ENCODE results near the gene MED12L. TPM values are rescaled to one million over a fixed set of nuclear protein-coding genes. Genes with fewer than 3 reads are reported as not detected.

Gene MED12L
- total RNA-seq, 1 donor from 2014 or later, result 1.4 TPM

GRCh38 chr3:151087648-151088047, 2.2 kb downstream of the MED12L start:
- peaks cover 29% of the 10 kb centered on the region for H3K27me3 Mint-ChIP-seq (ENCODE audit: unreplicated experiment)
- TF ChIP-seq CTCF (IDR thresholded peaks at IDR 0.05), result no peak
- no peak for DNase-seq (ENCODE audit: extremely low spot score, unreplicated experiment)
- H3K4me3 Mint-ChIP-seq (ENCODE audit: unreplicated experiment), result peak overlapping the region; percentile 74
- no peak overlapping the region for H3K27ac Mint-ChIP-seq (ENCODE audit: unreplicated experiment)
- H3K9me3 Mint-ChIP-seq (ENCODE audit: unreplicated experiment), result no peaks in the 10 kb centered on the region
- H3K4me1 Mint-ChIP-seq (ENCODE audit: unreplicated experiment), result peaks cover 6% of the 10 kb centered on the region
- H3K36me3 Mint-ChIP-seq (ENCODE audit: unreplicated experiment), result no peaks in the 10 kb centered on the region

- no peak for TF ChIP-seq CTCF (IDR thresholded peaks at IDR 0.05)
- Mint-ChIP-seq H3K36me3 (ENCODE audit: unreplicated experiment) (no peaks in the 10 kb centered on the region), H3K4me1 (ENCODE audit: unreplicated experiment) (peaks cover 3% of the 10 kb centered on the region), H3K9me3 (ENCODE audit: unreplicated experiment) (no peaks in the 10 kb centered on the region), H3K27ac (ENCODE audit: unreplicated experiment) (no peak overlapping the region), H3K27me3 (ENCODE audit: unreplicated experiment) (peaks cover 11% of the 10 kb centered on the region), H3K4me3 (ENCODE audit: unreplicated experiment) (no peak overlapping the region)
- DNase-seq (ENCODE audit: extremely low spot score, unreplicated experiment), result no peak
Measured at GRCh38 chr3:151091685-151092345, 6.4 kb downstream of the MED12L start.

GRCh38 chr3:151093148-151093547, 7.7 kb downstream of the MED12L start:
- H3K9me3 Mint-ChIP-seq (ENCODE audit: unreplicated experiment), result no peaks in the 10 kb centered on the region
- H3K36me3 Mint-ChIP-seq (ENCODE audit: unreplicated experiment), result no peaks in the 10 kb centered on the region
- no peak overlapping the region for H3K27ac Mint-ChIP-seq (ENCODE audit: unreplicated experiment)
- DNase-seq (ENCODE audit: extremely low spot score, unreplicated experiment), result no peak
- peaks cover 14% of the 10 kb centered on the region for H3K27me3 Mint-ChIP-seq (ENCODE audit: unreplicated experiment)
- TF ChIP-seq CTCF (IDR thresholded peaks at IDR 0.05), result no peak
- H3K4me3 Mint-ChIP-seq (ENCODE audit: unreplicated experiment), result no peak overlapping the region
- no peaks in the 10 kb centered on the region for H3K4me1 Mint-ChIP-seq (ENCODE audit: unreplicated experiment)

GRCh38 chr3:151093905-151094304, 8.4 kb downstream of the MED12L start:
- no peak overlapping the region for H3K27ac Mint-ChIP-seq (ENCODE audit: unreplicated experiment)
- H3K4me1 Mint-ChIP-seq (ENCODE audit: unreplicated experiment), result no peaks in the 10 kb centered on the region

GRCh38 chr3:151096716-151097115, 11.3 kb downstream of the MED12L start:
- Mint-ChIP-seq H3K4me3 (ENCODE audit: unreplicated experiment) (no peak overlapping the region), H3K9me3 (ENCODE audit: unreplicated experiment) (no peaks in the 10 kb centered on the region), H3K36me3 (ENCODE audit: unreplicated experiment) (no peaks in the 10 kb centered on the region), H3K4me1 (ENCODE audit: unreplicated experiment) (no peaks in the 10 kb centered on the region), H3K27me3 (ENCODE audit: unreplicated experiment) (peaks cover 38% of the 10 kb centered on the region), H3K27ac (ENCODE audit: unreplicated experiment) (no peak overlapping the region)
- DNase-seq (ENCODE audit: extremely low spot score, unreplicated experiment), result no peak
- TF ChIP-seq CTCF (IDR thresholded peaks at IDR 0.05), result no peak

More at GRCh38 chr3:151093905-151094304, 8.4 kb downstream of the MED12L start:
- no peak for TF ChIP-seq CTCF (IDR thresholded peaks at IDR 0.05)
- no peak overlapping the region for H3K4me3 Mint-ChIP-seq (ENCODE audit: unreplicated experiment)
- H3K9me3 Mint-ChIP-seq (ENCODE audit: unreplicated experiment), result no peaks in the 10 kb centered on the region
- peaks cover 19% of the 10 kb centered on the region for H3K27me3 Mint-ChIP-seq (ENCODE audit: unreplicated experiment)
- DNase-seq (ENCODE audit: extremely low spot score, unreplicated experiment), result no peak
- no peaks in the 10 kb centered on the region for H3K36me3 Mint-ChIP-seq (ENCODE audit: unreplicated experiment)
